T1000 (cell line): ENCODE measurements around the gene GDPD4.
"Not testable (repeated sequence)": the region's sequence is repeated elsewhere in the genome, so short reads cannot be mapped to it uniquely, and the experiment has no call there.

ENCODE experiments used
- DNase-seq: peaks from one replicate; lab custom pipeline; 2025; ENCODE audit warnings: mixed read lengths; lab: John Stamatoyannopoulos, UW

Gene GDPD4

GRCh38 chr11:77301510-77301909, at the start of gene GDPD4:
Gene GDPD4 (minus strand): TSS chr11:77301686. CDS start chr11:77285137, 16,549 bp downstream.
- DNase-seq, result no peak

GRCh38 chr11:77347948-77348347, 46.5 kb upstream of the GDPD4 start:
- DNase-seq, result no peak

- peak; percentile 7 for DNase-seq
Observed at GRCh38 chr11:77346906-77347603, 45.6 kb upstream of the GDPD4 start.

- DNase-seq, result no peak
Observed at GRCh38 chr11:77345621-77346020, 44.1 kb upstream of the GDPD4 start.

GRCh38 chr11:77340501-77340900, 39.0 kb upstream of the GDPD4 start:
- DNase-seq, result no peak

GRCh38 chr11:77332259-77332658, 30.8 kb upstream of the GDPD4 start:
- no peak for DNase-seq

GRCh38 chr11:77325159-77325558, 23.7 kb upstream of the GDPD4 start:
- DNase-seq, result no peak

- DNase-seq, result no peak
Observed at GRCh38 chr11:77324508-77324907, 23.0 kb upstream of the GDPD4 start.

- no peak for DNase-seq
Observed at GRCh38 chr11:77322926-77323590, 21.6 kb upstream of the GDPD4 start.

GRCh38 chr11:77322506-77322905, 21.0 kb upstream of the GDPD4 start:
- no peak for DNase-seq

- no peak for DNase-seq
Observed at GRCh38 chr11:77320351-77320750, 18.9 kb upstream of the GDPD4 start.

GRCh38 chr11:77318600-77318999, 17.1 kb upstream of the GDPD4 start:
- DNase-seq, result no peak

GRCh38 chr11:77316733-77317342, 15.4 kb upstream of the GDPD4 start:
- no peak for DNase-seq

GRCh38 chr11:77312107-77312506, 10.6 kb upstream of the GDPD4 start:
- no peak for DNase-seq

- DNase-seq, result no peak
Observed at GRCh38 chr11:77311701-77312100, 10.2 kb upstream of the GDPD4 start.

- no peak for DNase-seq
Observed at GRCh38 chr11:77310721-77311120, 9.2 kb upstream of the GDPD4 start.

- no peak for DNase-seq
Observed at GRCh38 chr11:77309401-77310085, 8.1 kb upstream of the GDPD4 start.

GRCh38 chr11:77308838-77309237, 7.4 kb upstream of the GDPD4 start:
- no peak for DNase-seq

- DNase-seq, result no peak
Observed at GRCh38 chr11:77303328-77303727, 1.8 kb upstream of the GDPD4 start.

GRCh38 chr11:77302752-77303151, 1.3 kb upstream of the GDPD4 start:
- no peak for DNase-seq

GRCh38 chr11:77300695-77301094, 791 bp downstream of the GDPD4 start:
- no peak for DNase-seq

GRCh38 chr11:77300028-77300427, 1.5 kb downstream of the GDPD4 start:
- DNase-seq, result not testable (repeated sequence)

- DNase-seq, result no peak
Observed at GRCh38 chr11:77299528-77299993, 1.9 kb downstream of the GDPD4 start.
